Loucy (cell line): ENCODE data around the gene KCNJ15.

Experiments used
- H2AFZ ChIP-seq: fragments of 200-600 bp; sonication (generic); 2 replicates; pipeline ENCODE4 v1.6.0; 2016; ENCODE audit warnings: antibody characterized with exemption, mild to moderate bottlenecking, low read length, moderate library complexity
- H3F3A ChIP-seq: fragments of 200-600 bp; 2 replicates; pipeline ENCODE4 v1.6.0; 2016; ENCODE audit warnings: antibody characterized with exemption, low read depth, mild to moderate bottlenecking
- H3K27me3 ChIP-seq: fragments of 200-600 bp; sonication (generic); 2 replicates; pipeline ENCODE4 v1.6.1; 2014; ENCODE audit warnings: low read length, mild to moderate bottlenecking; ENCODE audit not compliant: insufficient read depth, poor library complexity, severe bottlenecking
- H3K36me3 ChIP-seq: fragments of 200-600 bp; sonication (generic); 2 replicates; pipeline ENCODE4 v1.6.1; 2016; ENCODE audit warnings: low read length; ENCODE audit not compliant: insufficient read depth
- H3K4me1 ChIP-seq: fragments of 200-600 bp; sonication (generic); 2 replicates; pipeline ENCODE4 v1.5.1; 2014; ENCODE audit warnings: low read length, mild to moderate bottlenecking; ENCODE audit not compliant: insufficient read depth, poor library complexity, severe bottlenecking
- H3K4me2 ChIP-seq: fragments of 200-600 bp; sonication (generic); 2 replicates; pipeline ENCODE4 v1.6.0; 2014; ENCODE audit warnings: antibody characterized with exemption, low read length, low read depth, mild to moderate bottlenecking; ENCODE audit not compliant: poor library complexity, severe bottlenecking
- H3K4me3 ChIP-seq: fragments of 200-600 bp; sonication (generic); 2 replicates; pipeline ENCODE4 v1.5.1; 2014; ENCODE audit warnings: low read length, mild to moderate bottlenecking, mixed read lengths; ENCODE audit not compliant: poor library complexity, severe bottlenecking
- H3K79me2 ChIP-seq: fragments of 200-600 bp; sonication (generic); 2 replicates; pipeline ENCODE4 v1.6.1; 2014; ENCODE audit warnings: low read length; ENCODE audit not compliant: insufficient read depth
- H3K9ac ChIP-seq: fragments of 200-600 bp; sonication (generic); 2 replicates; pipeline ENCODE4 v1.6.0; 2014; ENCODE audit warnings: mild to moderate bottlenecking, low read depth, low read length, moderate library complexity; ENCODE audit not compliant: poor library complexity, severe bottlenecking
- H3K9me2 ChIP-seq: fragments of 200-600 bp; sonication (generic); replicated peaks from 2 replicates; pipeline ENCODE4 v1.6.1; 2016; ENCODE audit warnings: low read depth, low read length, mixed read lengths
- H3K9me3 ChIP-seq: fragments of 200-600 bp; sonication (generic); 2 replicates; pipeline ENCODE4 v1.6.1; 2014; ENCODE audit warnings: mild to moderate bottlenecking, antibody characterized with exemption, low read length, low read depth; ENCODE audit not compliant: insufficient read depth
- H4K20me1 ChIP-seq: fragments of 200-600 bp; sonication (generic); 2 replicates; pipeline ENCODE4 v1.6.0; 2014; ENCODE audit warnings: antibody characterized with exemption, low read length, mild to moderate bottlenecking; ENCODE audit not compliant: insufficient read depth, poor library complexity, severe bottlenecking
- CTCF ChIP-seq: fragments of 200-600 bp; sonication (generic); conservative IDR thresholded peaks from 2 replicates; pipeline ENCODE4 v1.5.1; 2014; ENCODE audit warnings: mild to moderate bottlenecking, antibody characterized with exemption, low read length
- EZH2phosphoT487 ChIP-seq: fragments of 200-600 bp; IDR thresholded peaks from 2 replicates; pipeline ENCODE4 v1.6.1; 2018; ENCODE audit warnings: antibody characterized with exemption, mild to moderate bottlenecking, moderate library complexity, borderline replicate concordance

The KCNJ15 gene

GRCh38 chr21:38299671-38300070 lies 42.9 kb downstream of the KCNJ15 start:
- no peak overlapping the region for H3K9ac ChIP-seq
- no peaks in the 10 kb centered on the region for H4K20me1 ChIP-seq
- H3F3A ChIP-seq = no peaks in the 10 kb centered on the region
- H3K9me2 ChIP-seq = no peaks in the 10 kb centered on the region
- H3K9me3 ChIP-seq = no peaks in the 10 kb centered on the region
- no peaks in the 10 kb centered on the region for H3K27me3 ChIP-seq
- no peaks in the 10 kb centered on the region for H3K36me3 ChIP-seq
- no peaks in the 10 kb centered on the region for H3K79me2 ChIP-seq
- no peak overlapping the region for H2AFZ ChIP-seq
- no peak for TF ChIP-seq CTCF
- TF ChIP-seq EZH2phosphoT487 = no peak
- H3K4me3 ChIP-seq = no peak overlapping the region
- peaks cover 6% of the 10 kb centered on the region for H3K4me1 ChIP-seq
- no peak overlapping the region for H3K4me2 ChIP-seq

GRCh38 chr21:38300141-38300578 lies 43.4 kb downstream of the KCNJ15 start:
- no peaks in the 10 kb centered on the region for H3K79me2 ChIP-seq
- TF ChIP-seq EZH2phosphoT487 (no peak), CTCF (no peak)

GRCh38 chr21:38301321-38302214 lies 44.8 kb downstream of the KCNJ15 start:
- H3K4me1 ChIP-seq = peaks cover 6% of the 10 kb centered on the region

More at GRCh38 chr21:38300141-38300578, 43.4 kb downstream of the KCNJ15 start:
- H4K20me1 ChIP-seq = no peaks in the 10 kb centered on the region
- no peaks in the 10 kb centered on the region for H3K9me2 ChIP-seq
- H3K27me3 ChIP-seq = no peaks in the 10 kb centered on the region
- no peak overlapping the region for H3K4me3 ChIP-seq
- H3K9me3 ChIP-seq = no peaks in the 10 kb centered on the region
- no peak overlapping the region for H2AFZ ChIP-seq
- H3F3A ChIP-seq = no peaks in the 10 kb centered on the region
- H3K4me1 ChIP-seq = peaks cover 6% of the 10 kb centered on the region
- no peak overlapping the region for H3K4me2 ChIP-seq
- H3K36me3 ChIP-seq = no peaks in the 10 kb centered on the region
- H3K9ac ChIP-seq = no peak overlapping the region

More at GRCh38 chr21:38301321-38302214, 44.8 kb downstream of the KCNJ15 start:
- Histone ChIP-seq H3K27me3 (no peaks in the 10 kb centered on the region), H3K79me2 (no peaks in the 10 kb centered on the region), H3K9me2 (no peaks in the 10 kb centered on the region), H3K36me3 (no peaks in the 10 kb centered on the region), H3F3A (no peaks in the 10 kb centered on the region), H3K9ac (no peak overlapping the region), H2AFZ (no peak overlapping the region), H4K20me1 (no peaks in the 10 kb centered on the region), H3K9me3 (no peaks in the 10 kb centered on the region), H3K4me3 (no peak overlapping the region), H3K4me2 (no peak overlapping the region)
- TF ChIP-seq CTCF = no peak
- no peak for TF ChIP-seq EZH2phosphoT487
